Neuronal stem cell (in vitro differentiated cells): ENCODE measurements around the gene RABGEF1. TPM values are rescaled to one million over a fixed set of nuclear protein-coding genes. Genes with fewer than 3 reads are reported as not detected.

Experiments used
- DNase-seq: peaks from one replicate; pipeline ENCODE4 v3.0.0-alpha.2; 2013; ENCODE audit warnings: low spot score
- H2AFZ ChIP-seq: one replicate; pipeline ENCODE4 v1.6.1; 2013; ENCODE audit warnings: mild to moderate bottlenecking, low read length, inconsistent platforms
- H2AK5ac ChIP-seq: 2 replicates; pipeline ENCODE4 v1.6.1; 2013; ENCODE audit warnings: low read depth, mild to moderate bottlenecking, inconsistent platforms, low read length, moderate library complexity, mixed read lengths
- H2BK120ac ChIP-seq: 2 replicates; pipeline ENCODE4 v1.6.1; 2013; ENCODE audit warnings: low read depth, mild to moderate bottlenecking, inconsistent platforms, low read length, moderate library complexity, mixed read lengths
- H2BK12ac ChIP-seq: one replicate; pipeline ENCODE4 v1.6.1; 2013; ENCODE audit warnings: low read length, inconsistent platforms
- H2BK15ac ChIP-seq: 2 replicates; pipeline ENCODE4 v1.6.1; 2013; ENCODE audit warnings: mild to moderate bottlenecking, low read length, inconsistent platforms, mixed read lengths
- H2BK5ac ChIP-seq: one replicate; pipeline ENCODE4 v1.6.1; 2013; ENCODE audit warnings: inconsistent platforms, mild to moderate bottlenecking, low read length, moderate library complexity
- H3K14ac ChIP-seq: one replicate; pipeline ENCODE4 v1.6.1; 2013; ENCODE audit warnings: low read length, inconsistent platforms
- H3K18ac ChIP-seq: 2 replicates; pipeline ENCODE4 v1.6.1; 2013; ENCODE audit warnings: low read length, inconsistent platforms
- H3K23ac ChIP-seq: 2 replicates; pipeline ENCODE4 v1.6.1; 2013; ENCODE audit warnings: low read depth, mild to moderate bottlenecking, mixed read lengths, low read length, inconsistent platforms; ENCODE audit not compliant: poor library complexity
- H3K27ac ChIP-seq: replicated peaks from 3 replicates; pipeline ENCODE4 v1.5.1; 2013; ENCODE audit warnings: low read length, inconsistent platforms
- H3K27me3 ChIP-seq, 3 experiments: 2 replicates each; pipeline ENCODE4 v1.6.1; 2013; ENCODE audit warnings: low read length in 3 of 3, mild to moderate bottlenecking in 2 of 3, inconsistent platforms in 1 of 3, low read depth in 1 of 3, mixed read lengths in 1 of 3, moderate library complexity in 1 of 3; ENCODE audit not compliant: control insufficient read depth in 3 of 3, insufficient read depth in 3 of 3
- H3K36me3 ChIP-seq, 2 donors: replicated peaks in 1 of 2; 2 replicates each; pipeline ENCODE4 v1.6.1; 2013; ENCODE audit warnings: low read length in 2 of 2; ENCODE audit not compliant: control insufficient read depth in 2 of 2, insufficient read depth in 2 of 2
- H3K4ac ChIP-seq: 2 replicates; pipeline ENCODE4 v1.6.1; 2013; ENCODE audit warnings: inconsistent platforms, mild to moderate bottlenecking, low read length, moderate library complexity
- H3K4me1 ChIP-seq, 2 donors: 1 replicate in 1 of 2; 2 replicates in 1 of 2; pipeline ENCODE4 v1.6.1; 2013; ENCODE audit warnings: low read length in 2 of 2, low read depth in 1 of 2; ENCODE audit not compliant: control insufficient read depth in 2 of 2, insufficient read depth in 1 of 2
- H3K4me2 ChIP-seq: one replicate; pipeline ENCODE4 v1.6.1; 2013; ENCODE audit warnings: mild to moderate bottlenecking, low read length, inconsistent platforms; ENCODE audit not compliant: insufficient read depth, poor library complexity, severe bottlenecking
- H3K4me3 ChIP-seq, 2 donors: 2 replicates each; pipeline ENCODE4 v1.5.1; 2013; ENCODE audit warnings: low read length in 2 of 2, mild to moderate bottlenecking in 2 of 2, inconsistent platforms in 1 of 2, moderate library complexity in 1 of 2
- H3K79me1 ChIP-seq: one replicate; pipeline ENCODE4 v1.6.1; 2013; ENCODE audit warnings: low read depth, mild to moderate bottlenecking, inconsistent platforms, low read length, moderate library complexity
- H3K9ac ChIP-seq: one replicate; pipeline ENCODE4 v1.6.1; 2013; ENCODE audit warnings: mild to moderate bottlenecking, low read depth, low read length, inconsistent platforms; ENCODE audit not compliant: poor library complexity
- H3K9me3 ChIP-seq, 2 donors: replicated peaks in 1 of 2; 2 replicates each; pipeline versions ENCODE3 to v1.6.1; 2013; ENCODE audit warnings: low read length in 2 of 2, mild to moderate bottlenecking in 2 of 2, inconsistent platforms in 1 of 2, low read depth in 1 of 2, mixed read lengths in 1 of 2, moderate library complexity in 1 of 2; ENCODE audit not compliant: control insufficient read depth in 2 of 2, insufficient read depth in 1 of 2
- H4K8ac ChIP-seq: one replicate; pipeline ENCODE4 v1.6.1; 2013; ENCODE audit warnings: low read depth, mild to moderate bottlenecking, inconsistent platforms, low read length, moderate library complexity
- H4K91ac ChIP-seq: one replicate; pipeline ENCODE4 v1.6.1; 2013; ENCODE audit warnings: low read length, low read depth, mild to moderate bottlenecking, inconsistent platforms; ENCODE audit not compliant: poor library complexity
- WGBS, 2 donors: extraction: QIAGEN DNeasy Blood & Tissue Kit; methylation state at CpG; one replicate each; pipeline ENCODE4 v1.1.7; 2013; ENCODE audit warnings: missing lambda C conversion rate in 2 of 2, mixed read lengths in 1 of 2; ENCODE audit not compliant: insufficient read length in 2 of 2, insufficient replicate concordance in 1 of 2; ENCODE audit errors: extremely low coverage in 2 of 2; 5-methylcytosine and 5-hydroxymethylcytosine counted together
- small RNA-seq: library from polyadenylated mRNA; stranded (forward); fragments of <200 nt; extraction: miRNeasy Mini kit (QIAGEN cat#:217004); gene quantifications from one replicate; pipeline ENCODE3, GENCODE V24; 2013; ENCODE audit not compliant: insufficient read depth

RABGEF1 gene

GRCh38 chr7:66860767-66861166, 120.2 kb downstream of the RABGEF1 start:
- Histone ChIP-seq H3K4me3 (no peak overlapping the region), H3K23ac (no peak overlapping the region), H3K4ac (no peak overlapping the region), H3K36me3 (peaks cover 1 to 28% of the 10 kb centered on the region in 2 donors), H2BK120ac (no peak overlapping the region), H3K4me2 (no peak overlapping the region), H2BK5ac (no peak overlapping the region), H3K4me1 (peaks cover 3 to 4% of the 10 kb centered on the region in 2 donors), H4K8ac (no peak overlapping the region), H3K9me3 (no peaks in the 10 kb centered on the region), H3K79me1 (peaks cover 2% of the 10 kb centered on the region), H2AFZ (no peak overlapping the region), H2BK15ac (no peak overlapping the region), H3K18ac (no peak overlapping the region), H3K27me3 (no peaks in the 10 kb centered on the region), H2AK5ac (no peak overlapping the region), H3K27ac (no peak overlapping the region), H2BK12ac (no peak overlapping the region), H3K9ac (no peak overlapping the region), H3K14ac (no peak overlapping the region), H4K91ac (no peak overlapping the region)
- no peak for DNase-seq
- WGBS, 2 donors: no CpG with 5 or more reads among the region's 3 CpGs

Small RNA genes lying within 50 kb of the gene (small RNA-seq; reads per million reads assigned to genes)
- gene AC027644.2: not detected
